OCI-LY7 (cell line): ENCODE measurements around the gene ANO10.
"Not testable (repeated sequence)": the region's sequence is repeated elsewhere in the genome, so short reads cannot be mapped to it uniquely, and the experiment has no call there.

ENCODE experiments used
- CTCF ChIP-seq: fragments of 200-600 bp; sonication (generic); conservative IDR thresholded peaks from 2 replicates; pipeline ENCODE4 v1.5.1; 2014; ENCODE audit warnings: mild to moderate bottlenecking, antibody characterized with exemption, low read length, moderate library complexity, mixed read lengths
- EZH2phosphoT487 ChIP-seq: fragments of 200-600 bp; sonication (generic); IDR thresholded peaks from 2 replicates; pipeline ENCODE4 v1.6.1; 2018; ENCODE audit warnings: low read depth, borderline replicate concordance, mild to moderate bottlenecking, mixed run types, antibody characterized with exemption, low read length, moderate library complexity, mixed read lengths

- peak; percentile 77 for TF ChIP-seq CTCF
- TF ChIP-seq EZH2phosphoT487, result not testable (repeated sequence)
Observed at GRCh38 chr3:43544277-43544676, 77.5 kb downstream of the ANO10 start.
